ENCODE results near the gene CELA1. TPM values are rescaled to one million over a fixed set of nuclear protein-coding genes. Genes with fewer than 3 reads are reported as not detected.

The CELA1 gene
- total and polyA plus RNA-seq, 8 donors = not detected

DNA sequence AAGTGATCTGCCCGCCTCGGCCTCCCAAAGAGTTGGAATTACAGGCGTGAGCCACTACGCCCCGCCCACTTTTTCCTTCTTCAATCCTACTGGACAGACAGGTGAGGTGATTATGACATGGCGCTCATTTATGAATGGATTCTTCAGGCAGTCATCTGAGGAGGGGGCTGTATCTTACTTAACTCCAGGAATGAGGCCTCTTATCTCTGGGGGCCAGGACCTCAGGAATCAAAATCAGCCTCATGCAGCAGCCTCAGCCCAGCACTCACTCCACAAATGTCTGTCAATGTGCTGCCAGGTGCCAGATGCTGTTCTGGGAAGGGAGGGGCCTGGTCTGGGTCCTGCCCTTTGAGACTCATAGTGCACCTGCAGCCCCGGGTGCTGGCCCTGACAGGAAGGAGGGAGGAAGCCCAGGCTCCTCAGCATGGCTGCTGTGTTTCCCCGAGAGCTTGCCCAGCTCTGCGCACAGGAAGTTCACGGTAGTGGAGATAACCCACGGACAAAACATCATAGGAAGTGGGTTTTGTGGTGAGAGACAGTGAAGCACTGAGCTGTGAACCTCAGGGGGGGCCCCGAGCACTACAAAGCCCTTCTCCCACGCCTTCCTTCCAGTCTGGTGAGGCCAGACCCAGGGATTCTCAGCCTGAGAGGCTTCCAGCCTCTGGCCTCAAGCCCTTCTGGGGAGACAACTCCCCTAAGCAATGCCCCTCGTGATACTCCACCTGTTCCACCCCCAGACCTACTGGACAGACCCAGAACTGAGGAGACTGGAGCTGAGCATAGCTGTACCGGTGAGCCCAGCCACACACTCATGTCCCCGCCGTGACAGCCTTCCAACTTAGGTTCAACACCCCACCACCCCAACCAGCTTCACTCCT is 22.4 kb upstream of the CELA1 start:
- peak in 1 of 3 donors; percentile 28 for TF ChIP-seq POLR2AphosphoS5 (IDR thresholded peaks at IDR 0.05)
- TF ChIP-seq EP300 (IDR thresholded peaks at IDR 0.05) = no peak
- 60 to 80% (median 69%) methylated on average over 14 to 17 of the region's 17 CpGs for WGBS, 5 donors
- H3K36me3 ChIP-seq = peaks cover 0 to 26% (median 11%) of the 10 kb centered on the region in 4 donors
- peak overlapping the region in 2 of 5 donors; percentile 2 to 5 for H3K27ac ChIP-seq
- peaks cover 9 to 30% (median 11%) of the 10 kb centered on the region in 4 donors for H3K4me1 ChIP-seq
- no peaks in the 10 kb centered on the region for H3K27me3 ChIP-seq
- no peak overlapping the region for H3K4me3 ChIP-seq
- H3K9me3 ChIP-seq = no peaks in the 10 kb centered on the region
- DNase-seq = peak; percentile 60 to 85
- intact Hi-C loops (cut with DNase I; ENCODE audit: low total_unique reads) = no loop called here

DNA sequence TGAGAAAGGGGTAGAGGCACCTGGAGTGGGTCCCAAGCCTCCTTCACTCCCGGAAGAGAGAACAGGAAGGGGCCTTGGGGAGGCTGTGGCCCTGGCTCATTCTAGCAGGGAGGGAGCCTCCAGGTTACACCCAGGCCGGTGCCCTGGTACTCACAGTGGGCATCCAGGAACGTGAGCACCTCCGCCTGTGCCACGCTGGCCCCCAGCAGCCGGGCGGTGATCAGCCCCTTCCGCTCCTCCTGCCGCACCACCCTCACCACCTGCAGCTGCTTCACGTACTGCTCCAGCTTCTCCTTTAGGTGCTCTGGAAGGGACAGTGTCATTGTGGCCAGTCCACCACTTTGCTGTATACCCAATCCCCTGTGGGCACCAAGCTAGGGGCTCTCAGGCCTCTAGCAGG is 18.8 kb upstream of the CELA1 start:
- TF ChIP-seq EP300 (IDR thresholded peaks at IDR 0.05) (no peak), POLR2A (IDR thresholded peaks at IDR 0.05) (no peak), POLR2AphosphoS5 (IDR thresholded peaks at IDR 0.05) (no peak)
- intact Hi-C loops (cut with DNase I; ENCODE audit: low total_unique reads) = no loop called here
- Histone ChIP-seq H3K27me3 (no peaks in the 10 kb centered on the region), H3K36me3 (peaks cover 0 to 51% (median 21%) of the 10 kb centered on the region in 4 donors), H3K4me3 (no peak overlapping the region), H3K4me1 (peaks cover 0 to 13% (median 4%) of the 10 kb centered on the region in 4 donors), H3K9me3 (no peaks in the 10 kb centered on the region), H3K27ac (no peak overlapping the region)
- DNase-seq = no peak
- WGBS, 5 donors = 87 to 96% (median 93%) methylated on average over 7 to 10 of the region's 10 CpGs

GRCh38 chr12:51364001-51364400 is 17.5 kb upstream of the CELA1 start:
- no peak for DNase-seq
- Histone ChIP-seq H3K27ac (no peak overlapping the region), H3K4me3 (no peak overlapping the region), H3K4me1 (peaks cover 0 to 7% (median 3%) of the 10 kb centered on the region in 4 donors), H3K9me3 (no peaks in the 10 kb centered on the region), H3K27me3 (no peaks in the 10 kb centered on the region), H3K36me3 (peaks cover 0 to 64% (median 27%) of the 10 kb centered on the region in 4 donors)
- TF ChIP-seq EP300 (IDR thresholded peaks at IDR 0.05) = no peak
- no peak for TF ChIP-seq POLR2AphosphoS5 (IDR thresholded peaks at IDR 0.05)
- TF ChIP-seq POLR2A (IDR thresholded peaks at IDR 0.05) = no peak
- TF ChIP-seq CTCF (IDR thresholded peaks at IDR 0.05) = no peak
- 80 to 95% (median 90%) methylated on average over 8 to 11 of the region's 11 CpGs for WGBS, 5 donors
- intact Hi-C loops (cut with DNase I; ENCODE audit: low total_unique reads) = no loop called here

DNA sequence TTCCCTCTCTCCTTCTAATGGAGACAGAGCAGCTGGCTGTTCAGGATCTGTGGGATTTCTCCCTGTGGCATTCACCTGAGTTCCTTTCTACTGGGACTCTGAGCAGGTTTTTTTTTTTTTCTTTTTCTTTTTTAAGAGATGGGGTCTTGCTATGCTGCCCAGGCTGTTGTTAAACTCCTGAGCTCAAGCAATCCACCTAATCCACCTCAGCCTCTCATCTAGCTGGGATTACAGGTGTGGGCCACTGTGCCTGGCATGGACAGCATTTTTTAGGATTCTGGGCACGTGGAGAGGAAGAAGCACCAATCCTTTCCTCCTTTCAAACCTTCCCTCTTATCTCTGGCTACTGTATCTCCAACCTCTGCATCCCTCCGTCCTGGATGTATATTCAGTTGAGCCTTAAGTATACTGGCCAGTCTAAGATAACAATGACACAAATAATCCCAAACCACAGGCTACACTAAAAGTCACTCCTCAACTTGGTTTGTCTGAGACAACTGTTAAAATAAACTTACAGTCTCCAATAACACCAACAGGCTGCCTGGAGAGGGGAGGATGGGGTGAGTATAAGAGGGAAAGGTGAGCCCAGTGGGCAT is 16.4 kb upstream of the CELA1 start:
- WGBS, 5 donors = 67 to 75% (median 70%) methylated on average over 2 of the region's 2 CpGs
- Histone ChIP-seq H3K36me3 (peaks cover 0 to 76% (median 33%) of the 10 kb centered on the region in 4 donors), H3K4me3 (no peak overlapping the region), H3K9me3 (no peaks in the 10 kb centered on the region), H3K27me3 (no peaks in the 10 kb centered on the region), H3K4me1 (no peaks in the 10 kb centered on the region), H3K27ac (no peak overlapping the region)
- intact Hi-C loops (cut with DNase I; ENCODE audit: low total_unique reads) = no loop called here
- DNase-seq = no peak
- no peak for TF ChIP-seq POLR2AphosphoS5 (IDR thresholded peaks at IDR 0.05)

- Histone ChIP-seq H3K27me3 (no peaks in the 10 kb centered on the region), H3K36me3 (peaks cover 0 to 81% (median 37%) of the 10 kb centered on the region in 4 donors), H3K4me3 (no peak overlapping the region), H3K27ac (no peak overlapping the region), H3K9me3 (no peaks in the 10 kb centered on the region), H3K4me1 (no peaks in the 10 kb centered on the region)
- TF ChIP-seq POLR2AphosphoS5 (IDR thresholded peaks at IDR 0.05) (no peak), CTCF (IDR thresholded peaks at IDR 0.05) (no peak), POLR2A (IDR thresholded peaks at IDR 0.05) (no peak), EP300 (IDR thresholded peaks at IDR 0.05) (no peak)
- 63 to 90% (median 84%) methylated on average over 2 to 6 of the region's 6 CpGs for WGBS, 5 donors
- intact Hi-C loops (cut with DNase I; ENCODE audit: low total_unique reads) = no loop called here
- peak in 1 of 2 donors; percentile 57 for DNase-seq
These were observed 15.8 kb upstream of the CELA1 start for GRCh38 chr12:51362307-51362706.
